GM12873 (cell line): Measurements from ENCODE around the gene SLC25A33.

ENCODE experiments used
- CTCF ChIP-seq: IDR thresholded peaks from 2 replicates; pipeline ENCODE4 v1.5.1; 2012; ENCODE audit warnings: low read depth, mild to moderate bottlenecking, moderate library complexity, low read length, control low read depth; ENCODE audit not compliant: insufficient read depth; ENCODE audit errors: missing control alignments

Gene SLC25A33

DNA sequence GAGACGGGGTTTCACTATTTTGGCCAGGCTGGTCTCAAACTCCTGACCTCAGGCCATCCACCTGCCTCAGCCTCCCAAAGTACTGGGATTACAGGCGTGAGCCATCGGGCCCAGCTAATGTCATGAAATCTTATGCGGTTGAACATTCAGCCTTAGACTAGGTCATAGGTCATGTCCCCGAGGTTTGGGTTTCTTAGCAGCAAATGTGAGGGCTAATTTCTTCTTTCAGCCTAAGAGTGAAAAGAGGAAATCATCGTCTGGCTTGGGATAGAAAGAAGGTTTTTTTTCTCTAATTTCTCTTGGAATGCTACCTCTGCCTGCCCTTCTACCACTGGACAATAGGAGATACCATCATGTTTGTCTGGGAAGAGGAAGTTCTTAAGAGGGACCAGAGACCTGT lies 94.2 kb downstream of the SLC25A33 start:
- no peak for TF ChIP-seq CTCF

- no peak for TF ChIP-seq CTCF
Observed at GRCh38 chr1:9634582-9634981, 95.3 kb downstream of the SLC25A33 start.
